ENCODE results near the gene MDM4.

MDM4 gene

GRCh38 chr1:204530932-204531331 is 14.7 kb downstream of the MDM4 start:
- no peak for DNase-seq (ENCODE audit: low spot score)
- TF ChIP-seq, protein P1, sequence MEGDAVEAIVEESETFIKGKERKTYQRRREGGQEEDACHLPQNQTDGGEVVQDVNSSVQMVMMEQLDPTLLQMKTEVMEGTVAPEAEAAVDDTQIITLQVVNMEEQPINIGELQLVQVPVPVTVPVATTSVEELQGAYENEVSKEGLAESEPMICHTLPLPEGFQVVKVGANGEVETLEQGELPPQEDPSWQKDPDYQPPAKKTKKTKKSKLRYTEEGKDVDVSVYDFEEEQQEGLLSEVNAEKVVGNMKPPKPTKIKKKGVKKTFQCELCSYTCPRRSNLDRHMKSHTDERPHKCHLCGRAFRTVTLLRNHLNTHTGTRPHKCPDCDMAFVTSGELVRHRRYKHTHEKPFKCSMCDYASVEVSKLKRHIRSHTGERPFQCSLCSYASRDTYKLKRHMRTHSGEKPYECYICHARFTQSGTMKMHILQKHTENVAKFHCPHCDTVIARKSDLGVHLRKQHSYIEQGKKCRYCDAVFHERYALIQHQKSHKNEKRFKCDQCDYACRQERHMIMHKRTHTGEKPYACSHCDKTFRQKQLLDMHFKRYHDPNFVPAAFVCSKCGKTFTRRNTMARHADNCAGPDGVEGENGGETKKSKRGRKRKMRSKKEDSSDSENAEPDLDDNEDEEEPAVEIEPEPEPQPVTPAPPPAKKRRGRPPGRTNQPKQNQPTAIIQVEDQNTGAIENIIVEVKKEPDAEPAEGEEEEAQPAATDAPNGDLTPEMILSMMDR (IDR thresholded peaks at IDR 0.05), result no peak
- no peak overlapping the region for H3K4me3 ChIP-seq
- no peak overlapping the region for H3K27ac ChIP-seq

- Histone ChIP-seq H3K27ac (no peak overlapping the region), H3K4me3 (no peak overlapping the region)
- TF ChIP-seq, protein P1 (IDR thresholded peaks at IDR 0.05), result no peak
- DNase-seq (ENCODE audit: low spot score), result no peak
These were observed 16.6 kb downstream of the MDM4 start for GRCh38 chr1:204532832-204533231.

- H3K27ac ChIP-seq, result no peak overlapping the region
- TF ChIP-seq, protein P1 (IDR thresholded peaks at IDR 0.05), result no peak
- no peak for DNase-seq (ENCODE audit: low spot score)
- no peak overlapping the region for H3K4me3 ChIP-seq
These were observed 25.4 kb downstream of the MDM4 start for GRCh38 chr1:204541626-204542025.

DNA sequence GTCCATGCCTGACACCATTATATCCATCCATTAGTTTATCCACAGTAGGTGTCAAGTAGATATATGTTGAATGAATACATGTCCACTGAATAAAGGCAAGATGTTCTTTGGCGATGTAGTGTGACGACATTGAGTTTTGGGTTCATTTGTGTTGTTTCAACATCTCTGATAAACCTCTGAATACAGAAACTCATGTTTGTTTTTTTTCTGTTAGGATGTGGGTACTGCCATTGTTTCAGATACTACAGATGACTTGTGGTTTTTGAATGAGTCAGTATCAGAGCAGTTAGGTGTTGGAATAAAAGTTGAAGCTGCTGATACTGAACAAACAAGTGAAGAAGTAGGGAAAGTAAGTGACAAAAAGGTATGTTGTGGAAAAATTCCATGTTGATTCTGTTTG is 28.1 kb downstream of the MDM4 start:
- TF ChIP-seq, protein P1 (IDR thresholded peaks at IDR 0.05), result no peak
- no peak for DNase-seq (ENCODE audit: low spot score)
- H3K4me3 ChIP-seq, result no peak overlapping the region
- no peak overlapping the region for H3K27ac ChIP-seq

DNA sequence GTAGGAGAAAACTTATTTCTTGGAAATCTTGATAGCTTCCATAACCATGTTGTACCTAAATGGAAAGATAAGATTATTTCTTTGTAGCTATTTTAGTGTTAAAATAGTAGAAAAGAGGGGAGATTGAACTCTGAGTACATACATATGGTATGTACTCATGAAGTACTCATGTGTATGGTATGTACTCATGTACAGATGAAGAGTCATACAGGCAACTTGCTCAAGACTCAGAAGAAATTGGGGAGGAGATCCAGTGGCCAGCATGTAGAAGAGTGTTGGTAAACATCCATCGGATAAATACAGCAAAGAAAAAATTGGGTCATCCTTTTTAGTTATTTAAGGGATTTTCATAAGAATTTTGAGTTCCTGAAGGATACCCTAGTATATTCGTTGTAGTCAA is 29.0 kb downstream of the MDM4 start:
- H3K27ac ChIP-seq, result no peak overlapping the region
- H3K4me3 ChIP-seq, result no peak overlapping the region
- TF ChIP-seq, protein P1 (IDR thresholded peaks at IDR 0.05), result no peak
- no peak for DNase-seq (ENCODE audit: low spot score)

DNA sequence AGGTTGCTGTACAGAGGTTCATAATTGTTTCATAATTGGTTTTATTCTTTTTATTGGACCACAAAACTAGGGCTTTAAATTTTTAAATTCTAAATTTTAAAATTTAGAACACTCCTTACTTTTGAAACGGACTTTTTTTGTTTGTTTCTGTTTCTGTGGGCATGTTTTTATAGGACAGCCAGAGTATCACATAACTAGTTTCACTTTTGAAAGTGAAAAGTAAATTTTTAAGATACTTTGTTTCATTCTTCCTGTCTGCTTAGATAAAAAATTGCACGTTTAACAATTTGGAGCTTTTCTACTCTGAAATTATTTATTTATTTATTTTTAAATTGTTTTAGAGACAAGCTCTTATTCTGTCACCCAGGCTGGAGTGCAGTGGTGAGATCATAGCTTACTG is 29.7 kb downstream of the MDM4 start:
- TF ChIP-seq, protein P1 (IDR thresholded peaks at IDR 0.05), result no peak
- Histone ChIP-seq H3K4me3 (no peak overlapping the region), H3K27ac (no peak overlapping the region)
- no peak for DNase-seq (ENCODE audit: low spot score)

DNA sequence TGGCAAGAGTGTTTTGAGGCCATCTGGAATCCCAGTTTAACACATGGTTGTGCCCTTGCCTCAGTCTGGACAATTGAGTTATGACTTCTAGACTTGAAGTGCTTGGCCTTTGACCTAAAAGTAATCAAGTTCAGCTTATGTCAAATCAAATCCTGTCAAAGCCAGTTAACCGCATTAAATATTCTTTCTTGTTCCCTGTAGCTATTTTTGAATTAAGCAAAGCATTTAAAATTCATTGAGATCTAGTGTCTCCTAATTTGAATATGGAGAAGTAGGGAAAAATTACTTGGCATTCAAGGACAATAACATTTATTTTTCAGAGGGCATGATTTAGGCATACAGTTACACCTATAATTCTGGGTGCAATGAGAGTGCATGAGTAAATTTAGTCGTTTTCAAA is 32.1 kb downstream of the MDM4 start:
- TF ChIP-seq, protein P1 (IDR thresholded peaks at IDR 0.05), result no peak
- Histone ChIP-seq H3K27ac (no peak overlapping the region), H3K4me3 (no peak overlapping the region)
- DNase-seq (ENCODE audit: low spot score), result no peak

All from coronary artery (tissue), 2 donors.